Measurements from ENCODE around the gene PCDHGC5.

PCDHGC5 gene

DNA sequence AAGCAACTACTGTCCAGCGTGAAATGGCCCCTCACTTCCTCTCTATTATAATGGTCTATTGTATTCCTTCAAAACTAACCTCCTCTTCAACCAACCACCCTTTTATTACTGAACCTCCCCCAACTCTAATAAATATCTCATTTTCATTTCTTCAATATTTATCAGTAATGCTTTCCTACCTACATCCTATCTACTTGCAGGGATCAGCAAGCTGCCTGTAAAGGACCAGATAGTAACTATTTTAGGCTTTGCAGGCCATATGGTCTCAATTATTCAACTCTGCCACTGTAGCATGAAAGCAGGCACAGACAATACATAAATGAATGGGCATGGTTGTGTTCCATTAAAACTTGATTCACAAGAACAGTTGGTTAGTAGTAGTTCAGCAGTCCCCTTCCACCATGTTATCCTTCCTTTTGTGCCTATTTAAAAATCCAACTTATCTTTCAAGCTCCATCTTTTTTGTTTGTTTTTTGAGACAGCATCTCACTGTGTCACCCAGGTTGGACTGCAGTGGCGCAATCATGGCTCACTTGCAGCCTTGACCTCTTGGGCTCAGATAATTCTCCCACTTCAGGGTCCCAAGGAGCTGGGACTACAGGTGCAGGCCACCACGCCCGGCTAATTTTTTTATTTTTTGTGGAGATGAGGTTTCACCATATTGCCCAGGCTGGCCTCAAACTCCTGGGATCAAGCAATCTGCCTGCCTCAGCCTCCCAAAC is 45.8 kb downstream of the PCDHGC5 start:
- no peak for DNase-seq

All from islet precursor cell (in vitro differentiated cells).